Activated B cell treated with CpG ODN at 0.5 μM for 24 hours (primary cell): Measurements from ENCODE around the gene MAP2K7. TPM values are rescaled to one million over a fixed set of nuclear protein-coding genes. Genes with fewer than 3 reads are reported as not detected.

Experiments
- ATAC-seq: fragments of 200-7000 bp; cut with Tn5 transposase; one replicate; pipeline ENCODE4 v1.10.0; 2021; ENCODE audit warnings: low read depth, mild to moderate bottlenecking, moderate library complexity
- CTCF ChIA-PET: fragments of 350-600 bp; sonication (Branson Sonifier 250); formaldehyde crosslinking; loops from one replicate; lab custom pipeline; 2021; ENCODE audit warnings: antibody characterized with exemption; lab: Charles Lee
- POLR2A ChIA-PET: fragments of 350-600 bp; sonication (Branson Sonifier 250); formaldehyde crosslinking; loops from one replicate; lab custom pipeline; 2021; ENCODE audit warnings: antibody characterized with exemption; lab: Charles Lee
- DNase-seq: peaks from one replicate; pipeline ENCODE4 v3.0.0; 2022
- H3K27ac Mint-ChIP-seq: one replicate; pipeline ENCODE4 v1.8.0; 2020; ENCODE audit warnings: mixed read lengths
- H3K27me3 Mint-ChIP-seq: one replicate; pipeline ENCODE4 v1.8.0; 2021; ENCODE audit warnings: mixed read lengths
- H3K36me3 Mint-ChIP-seq: one replicate; pipeline ENCODE4 v1.8.0; 2021; ENCODE audit warnings: low read depth, mixed read lengths
- H3K4me1 Mint-ChIP-seq: one replicate; pipeline ENCODE4 v1.8.0; 2021; ENCODE audit warnings: mixed read lengths
- H3K4me3 Mint-ChIP-seq: one replicate; pipeline ENCODE4 v1.8.0; 2020; ENCODE audit warnings: mild to moderate bottlenecking, mixed read lengths
- H3K9me3 Mint-ChIP-seq: one replicate; pipeline ENCODE4 v1.8.0; 2020; ENCODE audit warnings: mixed read lengths
- intact Hi-C: fragments of 100-400 bp; cut with micrococcal nuclease; formaldehyde crosslinking; loops from one replicate; pipeline ENCODE4 v1.15.1; 2024
- total RNA-seq: library from RNA; stranded (reverse); gene quantifications from 2 replicates; pipeline ENCODE4 v1.2.3, GENCODE V29; 2022
- TF ChIP-seq, protein P1 (sequence below): fragments of 200-600 bp; IDR thresholded peaks from one replicate; pipeline ENCODE4 v1.8.0; 2022; ENCODE audit warnings: antibody characterized with exemption, mild to moderate bottlenecking

MAP2K7 gene
- total RNA-seq, 1 donor from 2014 or later = 52.8 TPM

DNA sequence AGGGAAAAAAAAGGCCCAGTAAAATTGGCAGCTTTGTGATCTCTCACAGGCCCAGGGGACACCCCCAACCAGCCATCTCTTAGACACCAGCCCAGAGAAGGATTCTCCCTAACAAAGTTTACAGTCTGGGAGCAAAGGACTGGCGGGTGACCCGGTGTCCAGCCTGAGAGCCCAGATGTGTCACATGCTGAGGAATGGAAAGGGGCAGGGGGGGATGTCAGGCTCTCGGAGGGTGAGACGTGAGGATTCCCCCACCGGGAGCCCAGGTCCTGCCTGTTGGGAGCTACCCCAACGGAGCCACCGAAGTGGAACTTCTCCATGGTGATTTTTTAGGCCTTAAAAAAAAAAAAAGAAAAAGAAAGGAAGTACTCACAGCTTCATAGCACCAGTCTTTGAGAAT lies 27.1 kb downstream of the MAP2K7 start:
- ChIA-PET CTCF (interaction anchor here (1.1 kb wide), 1 partner anchor 10 kb away, joined by 3 read pairs; the partner anchor contains the start of gene SNAPC2), POLR2A (interaction anchor here (0.6 to 2.0 kb wide), 3 partner anchors 10 to 249 kb away, joined by 3 to 10 read pairs (median 7); partner anchors contain the start of genes SNAPC2 and TIMM44)
- ATAC-seq = no peak
- Mint-ChIP-seq H3K27me3 (no peaks in the 10 kb centered on the region), H3K4me1 (peaks cover 7% of the 10 kb centered on the region), H3K27ac (no peak overlapping the region), H3K4me3 (no peak overlapping the region), H3K9me3 (no peaks in the 10 kb centered on the region), H3K36me3 (peaks cover 53% of the 10 kb centered on the region)
- intact Hi-C loops = no loop called here
- TF ChIP-seq, protein P1, sequence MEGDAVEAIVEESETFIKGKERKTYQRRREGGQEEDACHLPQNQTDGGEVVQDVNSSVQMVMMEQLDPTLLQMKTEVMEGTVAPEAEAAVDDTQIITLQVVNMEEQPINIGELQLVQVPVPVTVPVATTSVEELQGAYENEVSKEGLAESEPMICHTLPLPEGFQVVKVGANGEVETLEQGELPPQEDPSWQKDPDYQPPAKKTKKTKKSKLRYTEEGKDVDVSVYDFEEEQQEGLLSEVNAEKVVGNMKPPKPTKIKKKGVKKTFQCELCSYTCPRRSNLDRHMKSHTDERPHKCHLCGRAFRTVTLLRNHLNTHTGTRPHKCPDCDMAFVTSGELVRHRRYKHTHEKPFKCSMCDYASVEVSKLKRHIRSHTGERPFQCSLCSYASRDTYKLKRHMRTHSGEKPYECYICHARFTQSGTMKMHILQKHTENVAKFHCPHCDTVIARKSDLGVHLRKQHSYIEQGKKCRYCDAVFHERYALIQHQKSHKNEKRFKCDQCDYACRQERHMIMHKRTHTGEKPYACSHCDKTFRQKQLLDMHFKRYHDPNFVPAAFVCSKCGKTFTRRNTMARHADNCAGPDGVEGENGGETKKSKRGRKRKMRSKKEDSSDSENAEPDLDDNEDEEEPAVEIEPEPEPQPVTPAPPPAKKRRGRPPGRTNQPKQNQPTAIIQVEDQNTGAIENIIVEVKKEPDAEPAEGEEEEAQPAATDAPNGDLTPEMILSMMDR = no peak
- no peak for DNase-seq

GRCh38 chr19:7931221-7932061 lies 27.8 kb downstream of the MAP2K7 start:
- ChIA-PET CTCF (interaction anchor here (1.1 kb wide), 1 partner anchor 11 kb away, joined by 3 read pairs; the partner anchor contains the start of gene SNAPC2), POLR2A (interaction anchor here (0.6 to 1.7 kb wide), 2 partner anchors 12 to 250 kb away, joined by 3 to 7 read pairs; partner anchors contain the start of gene TIMM44)
- H3K9me3 Mint-ChIP-seq = no peaks in the 10 kb centered on the region
- H3K36me3 Mint-ChIP-seq = peaks cover 59% of the 10 kb centered on the region
- intact Hi-C loops = no loop called here
- peaks cover 5% of the 10 kb centered on the region for H3K4me1 Mint-ChIP-seq
- TF ChIP-seq, protein P1 = no peak
- DNase-seq (no peak), ATAC-seq (no peak)
- no peak overlapping the region for H3K27ac Mint-ChIP-seq
- no peaks in the 10 kb centered on the region for H3K27me3 Mint-ChIP-seq
- no peak overlapping the region for H3K4me3 Mint-ChIP-seq

DNA sequence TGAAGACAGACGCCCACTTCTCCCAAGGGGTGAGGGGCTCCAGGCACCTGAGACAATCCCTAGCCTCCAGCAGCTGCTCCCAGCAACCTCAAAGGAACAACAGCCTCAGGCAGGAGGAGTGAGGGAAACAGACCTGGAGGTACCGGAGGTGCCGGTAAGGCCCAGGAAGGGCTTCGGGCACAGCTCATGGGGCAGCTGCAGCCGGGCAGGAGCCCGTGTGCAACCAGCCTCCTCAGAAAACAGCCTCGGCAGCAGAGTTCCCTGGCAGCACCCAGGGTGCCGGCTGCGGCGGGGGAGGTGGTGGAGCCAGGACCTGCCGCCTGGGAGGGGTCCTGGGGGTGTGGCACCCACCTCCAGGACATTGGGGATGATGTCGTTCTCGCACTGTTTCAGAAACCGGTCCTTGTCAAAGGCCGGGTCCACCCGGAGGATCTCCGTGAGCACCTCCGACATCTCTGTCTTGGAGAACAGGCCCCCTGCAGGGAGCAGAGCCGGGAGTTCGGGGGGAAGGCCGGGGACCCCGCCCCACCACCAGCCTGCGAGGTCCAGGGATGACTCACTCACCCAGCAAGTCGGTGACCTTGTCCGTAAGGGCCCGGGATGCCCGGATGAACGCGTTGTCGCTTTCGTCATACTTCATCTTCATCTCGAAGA lies 28.7 kb downstream of the MAP2K7 start:
- Mint-ChIP-seq H3K36me3 (peaks cover 65% of the 10 kb centered on the region), H3K27me3 (no peaks in the 10 kb centered on the region), H3K4me1 (peaks cover 3% of the 10 kb centered on the region), H3K9me3 (no peaks in the 10 kb centered on the region), H3K27ac (no peak overlapping the region), H3K4me3 (no peak overlapping the region)
- intact Hi-C loops = no loop called here
- no peak for DNase-seq
- POLR2A ChIA-PET = no interaction called here
- ATAC-seq = no peak
- TF ChIP-seq, protein P1 = no peak
- CTCF ChIA-PET = no interaction called here

- H3K9me3 Mint-ChIP-seq = no peaks in the 10 kb centered on the region
These were observed 29.2 kb downstream of the MAP2K7 start for GRCh38 chr19:7932930-7933300.

More at GRCh38 chr19:7932930-7933300, 29.2 kb downstream of the MAP2K7 start:
- Mint-ChIP-seq H3K4me3 (no peak overlapping the region), H3K27ac (no peak overlapping the region), H3K4me1 (peaks cover 3% of the 10 kb centered on the region), H3K27me3 (no peaks in the 10 kb centered on the region), H3K36me3 (peaks cover 70% of the 10 kb centered on the region)
- intact Hi-C loops = no loop called here
- CTCF ChIA-PET = no interaction called here
- POLR2A ChIA-PET = no interaction called here
- no peak for DNase-seq
- no peak for ATAC-seq
- TF ChIP-seq, protein P1 = no peak
